SK-N-DZ (cell line): ENCODE data around the gene IQGAP1.

Experiments
- DNase-seq: peaks from one replicate; pipeline ENCODE4 v3.0.0-alpha.2; 2015; ENCODE audit warnings: low spot score

The IQGAP1 gene

DNA sequence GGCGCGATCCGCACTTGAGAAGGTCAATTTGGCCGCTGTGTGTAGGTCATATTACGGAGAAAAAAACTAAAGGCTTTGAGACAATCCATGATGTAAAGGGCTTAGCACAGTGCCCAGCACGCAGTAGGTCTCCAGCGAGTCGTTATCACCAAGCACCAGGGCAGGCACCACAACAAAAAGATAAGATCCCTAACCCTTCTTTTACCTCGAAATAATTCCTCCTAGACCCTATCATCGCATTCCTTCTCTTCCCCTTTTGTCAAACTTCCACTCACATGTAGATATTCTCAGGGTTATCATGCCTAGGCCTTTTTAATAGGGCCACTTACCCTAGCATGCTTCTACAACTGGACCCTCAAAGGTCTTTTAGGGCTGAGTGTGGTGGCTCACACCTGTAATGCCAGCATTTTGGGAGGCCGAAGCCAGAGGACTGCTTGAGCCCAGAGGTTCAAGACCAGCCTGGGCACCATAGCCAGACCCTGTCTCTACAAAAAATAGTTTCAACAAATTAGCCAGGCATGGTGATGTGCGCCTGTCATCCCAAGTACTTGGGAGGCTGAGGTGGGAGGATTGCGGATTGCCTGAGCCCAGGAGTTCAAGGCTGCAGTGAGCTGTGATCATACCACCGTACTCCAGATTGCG lies 22.5 kb upstream of the IQGAP1 start:
- DNase-seq = no peak

GRCh38 chr15:90367576-90367975 lies 20.5 kb upstream of the IQGAP1 start:
- no peak for DNase-seq

DNA sequence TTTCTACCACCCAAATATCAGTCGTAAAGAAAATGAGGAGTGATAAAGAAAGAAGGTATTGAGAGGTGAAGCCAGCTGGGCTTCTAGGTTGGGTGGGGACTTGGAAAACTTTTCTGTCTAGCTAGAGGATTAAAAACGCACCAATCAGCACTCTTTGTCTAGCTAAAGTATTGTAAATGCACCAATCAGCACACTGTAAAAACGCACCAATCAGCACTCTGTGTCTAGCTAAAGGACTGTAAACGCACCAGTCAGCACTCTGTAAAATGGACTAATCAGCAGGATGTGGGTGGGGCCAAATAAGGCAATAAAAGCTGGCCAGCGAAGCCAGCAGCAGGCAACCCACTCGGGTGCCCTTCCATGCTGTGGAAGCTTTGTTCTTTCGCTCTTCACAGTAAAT lies 13.0 kb upstream of the IQGAP1 start:
- no peak for DNase-seq

GRCh38 chr15:90376789-90377188 lies 11.3 kb upstream of the IQGAP1 start:
- no peak for DNase-seq

- no peak for DNase-seq
These were observed 8.8 kb upstream of the IQGAP1 start for GRCh38 chr15:90379263-90379662.

GRCh38 chr15:90381515-90381914 lies 6.5 kb upstream of the IQGAP1 start:
- DNase-seq = no peak

- no peak for DNase-seq
These were observed 5.7 kb upstream of the IQGAP1 start for GRCh38 chr15:90382320-90382719.

DNA sequence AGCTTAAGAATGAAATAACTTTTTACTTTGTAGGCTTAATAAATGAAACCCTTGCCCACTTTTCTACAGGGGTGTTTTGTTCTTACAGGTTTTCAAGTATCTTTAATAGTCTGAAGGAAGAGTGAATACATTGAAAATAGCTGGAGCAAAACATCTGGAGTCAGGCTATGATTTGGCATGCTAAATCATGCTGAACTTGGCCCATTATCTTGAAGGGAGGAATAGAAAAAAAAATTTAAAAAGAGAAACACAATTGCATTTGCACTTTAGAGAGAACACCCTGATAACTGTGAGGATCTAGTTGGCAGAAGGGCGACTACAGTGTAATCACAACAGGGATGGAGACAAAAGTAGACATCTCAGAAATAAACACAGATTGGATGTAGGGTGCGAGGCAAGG lies 1.8 kb upstream of the IQGAP1 start:
- DNase-seq = no peak

DNA sequence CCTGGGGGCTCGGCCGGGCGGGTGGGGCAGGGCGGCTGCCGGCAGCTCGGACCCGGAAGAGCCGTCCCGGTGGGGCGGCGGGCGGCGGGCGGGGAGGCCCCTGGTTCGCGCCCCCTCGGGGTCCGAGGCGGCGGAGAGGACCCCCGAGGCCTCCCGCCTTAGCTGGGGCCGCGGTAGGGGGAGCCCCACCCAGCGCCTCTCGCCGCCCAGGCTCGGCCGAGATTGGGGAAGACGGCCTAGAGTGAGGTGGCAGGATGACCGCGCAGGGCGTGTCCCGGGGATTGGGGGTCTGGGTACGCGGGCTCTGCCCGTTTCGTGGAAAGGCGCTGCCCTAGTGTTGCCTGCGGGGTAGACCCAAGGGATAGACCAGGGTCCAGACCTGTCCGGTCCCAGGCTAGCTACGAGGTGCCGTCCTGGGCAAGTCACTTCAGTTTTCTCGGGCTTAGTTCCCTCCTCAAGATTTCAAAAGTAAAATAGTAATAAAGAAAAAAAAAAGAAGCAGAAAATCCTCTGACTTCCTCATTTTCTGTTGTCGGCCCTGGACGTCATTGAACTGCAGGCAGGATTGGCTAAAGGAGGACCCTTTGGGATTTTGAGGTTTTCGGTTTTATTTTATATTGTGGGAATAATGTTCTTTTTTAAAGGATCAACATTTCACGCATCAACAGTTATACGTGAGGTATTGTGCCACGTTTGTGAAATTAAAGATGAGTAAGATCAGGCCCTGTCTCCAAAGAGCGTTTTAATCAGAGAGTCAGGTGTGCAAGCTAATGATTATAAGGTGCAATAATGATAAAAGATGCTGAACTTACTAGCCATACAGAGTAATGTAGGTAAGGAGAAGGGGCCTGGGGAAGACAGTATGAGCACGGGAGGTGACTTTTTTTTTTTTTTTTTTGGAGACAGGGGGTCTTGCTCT lies 679 bp downstream of the IQGAP1 start:
- peak; percentile 34 for DNase-seq

DNA sequence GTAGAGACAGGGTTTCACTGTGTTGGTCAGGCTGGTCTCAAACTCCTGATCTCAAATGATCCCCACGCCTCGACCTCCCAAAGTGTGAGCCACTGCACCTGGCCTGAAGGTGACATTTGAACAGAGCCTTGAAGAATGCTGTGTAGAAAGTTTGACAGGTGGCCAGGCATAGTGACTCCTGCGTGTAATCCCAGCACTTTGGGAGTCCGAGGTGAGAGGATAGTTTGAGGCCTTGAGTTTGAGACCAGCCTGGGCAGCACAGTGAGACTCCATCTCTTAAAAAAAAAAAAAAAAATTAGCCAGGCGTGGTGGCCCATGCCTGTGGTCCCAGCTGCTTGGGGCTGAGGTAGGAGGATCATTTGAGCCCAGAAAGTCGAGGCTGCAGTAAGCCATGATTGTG lies 1.5 kb downstream of the IQGAP1 start:
- DNase-seq = no peak

GRCh38 chr15:90393040-90393439 lies 5.0 kb downstream of the IQGAP1 start:
- DNase-seq = no peak

- DNase-seq = no peak
These were observed 6.0 kb downstream of the IQGAP1 start for GRCh38 chr15:90394074-90394473.

DNA sequence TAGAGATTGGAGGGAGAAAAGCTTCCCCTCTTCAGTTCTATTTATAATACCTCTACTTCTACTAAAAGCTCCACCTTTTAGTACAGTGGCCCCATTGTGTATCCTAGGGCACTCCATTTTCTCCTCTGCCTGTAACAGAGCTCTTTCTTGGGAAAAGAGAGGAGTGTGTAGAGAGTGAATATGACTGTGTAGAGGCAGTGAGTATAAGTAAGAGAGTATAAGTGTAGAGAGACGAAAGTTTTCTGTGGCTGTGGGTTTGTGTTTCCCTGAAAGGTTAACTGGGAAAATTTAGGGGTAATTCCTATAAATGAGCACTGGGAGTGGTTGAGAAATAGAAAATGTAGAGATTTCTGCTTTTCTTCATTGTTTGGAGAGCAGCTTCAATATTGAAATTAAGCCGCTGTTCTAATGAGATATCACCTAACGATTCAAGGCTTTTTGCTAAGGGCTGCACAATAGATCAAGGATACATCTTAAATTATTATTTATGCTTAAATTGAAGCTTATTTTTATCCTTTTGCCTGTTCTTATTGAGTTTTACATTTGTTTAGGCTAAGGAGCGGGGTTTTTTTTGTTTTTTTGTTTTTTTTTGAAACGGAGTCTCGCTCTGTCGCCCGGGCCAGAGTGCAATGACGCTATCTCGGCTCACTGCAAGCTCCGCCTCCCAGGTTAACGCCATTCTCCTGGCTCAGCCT lies 6.9 kb downstream of the IQGAP1 start:
- no peak for DNase-seq

GRCh38 chr15:90396321-90396720 lies 8.3 kb downstream of the IQGAP1 start:
- DNase-seq = no peak

- no peak for DNase-seq
These were observed 12.1 kb downstream of the IQGAP1 start for GRCh38 chr15:90400005-90400758.

DNA sequence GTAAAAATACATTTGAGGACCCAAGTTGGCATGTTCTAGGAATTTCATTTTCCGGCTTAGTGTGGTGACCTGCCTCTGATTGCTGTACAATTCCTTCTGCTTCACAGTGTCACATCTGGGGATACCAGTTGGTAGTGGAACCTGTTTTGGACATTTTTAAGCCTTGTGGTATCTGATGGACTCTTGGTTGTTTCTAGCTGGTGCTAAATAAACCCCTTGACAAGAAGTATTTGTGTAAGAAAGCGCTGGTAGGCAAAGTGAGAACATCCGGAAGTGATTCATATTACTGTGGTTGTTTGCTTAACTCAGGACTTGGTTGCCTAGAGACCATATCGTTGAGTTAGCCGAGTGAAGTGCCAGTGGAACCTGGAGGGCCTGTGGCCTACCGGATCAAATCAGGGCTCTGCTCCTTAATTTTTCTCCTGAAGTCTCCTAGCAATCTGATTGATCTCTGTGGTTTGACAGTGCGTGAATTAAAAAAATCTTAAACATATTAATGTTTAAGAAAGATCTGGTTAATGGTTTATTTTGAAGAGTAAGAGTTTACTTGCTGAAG lies 12.8 kb downstream of the IQGAP1 start:
- no peak for DNase-seq

GRCh38 chr15:90401495-90401894 lies 13.5 kb downstream of the IQGAP1 start:
- peak; percentile 12 for DNase-seq

- DNase-seq = no peak
These were observed 14.2 kb downstream of the IQGAP1 start for GRCh38 chr15:90402223-90402622.

- DNase-seq = no peak
These were observed 14.7 kb downstream of the IQGAP1 start for GRCh38 chr15:90402767-90403166.

DNA sequence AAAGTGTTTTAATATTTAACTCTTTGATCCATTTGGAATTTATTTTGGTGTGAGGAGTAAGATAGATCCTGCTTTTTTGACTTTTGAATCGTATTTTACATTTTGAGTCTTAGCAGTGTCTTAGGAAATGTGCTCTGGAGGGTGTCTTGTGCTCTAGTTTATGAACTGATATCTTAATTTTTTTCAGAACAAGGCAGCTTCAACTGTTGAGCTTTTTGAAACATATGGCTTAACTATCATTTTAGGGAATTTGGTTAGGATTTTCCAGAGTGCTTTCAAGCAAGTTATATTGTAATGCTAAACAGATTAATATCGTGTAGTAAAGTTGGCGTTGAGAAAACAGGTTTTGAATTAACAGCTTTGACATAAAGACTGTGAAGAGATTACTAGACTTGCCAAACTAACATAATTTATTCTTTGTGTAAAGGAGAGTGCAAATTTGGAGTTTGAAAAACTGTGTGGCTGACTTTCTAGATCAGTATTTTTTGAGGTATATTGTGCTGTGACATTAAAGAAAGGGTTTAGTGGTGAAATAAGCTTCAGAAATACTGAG lies 17.1 kb downstream of the IQGAP1 start:
- no peak for DNase-seq

GRCh38 chr15:90407336-90407735 lies 19.3 kb downstream of the IQGAP1 start:
- no peak for DNase-seq
